ENCODE data around the gene PRDM11. TPM values are rescaled to one million over a fixed set of nuclear protein-coding genes. Genes with fewer than 3 reads are reported as not detected.

The PRDM11 gene
- total and polyA plus RNA-seq, 2 of the 8 experiments (the other 6 are each of a cell fraction or from before 2014, with no cell fraction given): 3.6 to 11.7 TPM

- ChIA-PET CTCF (ENCODE audit: partially characterized antibody) (interaction anchor here (1.0 to 1.1 kb wide), 2 partner anchors 9 to 153 kb away, joined by 3 read pairs; no protein-coding TSS in a partner anchor), POLR2A (ENCODE audit: partially characterized antibody) (no interaction called here)
- H3K14ac ChIP-seq (ENCODE audit: insufficient read length): no peak overlapping the region
- H3K79me2 ChIP-seq (ENCODE audit: control insufficient read depth in 1 of 2, insufficient read depth in 2 of 2, low read length in 2 of 2): no peaks in the 10 kb centered on the region
- H2BK120ac ChIP-seq (replicated peaks; ENCODE audit: low read depth, low read length): no peak overlapping the region
- 77% methylated on average over 7 of the region's 7 CpGs; no CpG with 5 or more reads in 1 of the 2 experiments for WGBS, 2 experiments (ENCODE audit: extremely low coverage in 1 of 2, insufficient coverage in 1 of 2, insufficient read length in 1 of 2, insufficient replicate concordance in 2 of 2, low coverage in 1 of 2, low lambda C conversion rate in 2 of 2, missing lambda C conversion rate in 1 of 2)
- H2AK5ac ChIP-seq (ENCODE audit: low read depth, low read length): no peak overlapping the region
- H3K56ac ChIP-seq (replicated peaks; ENCODE audit: insufficient read length, low read depth, low read length): no peak overlapping the region
- H2BK20ac ChIP-seq (ENCODE audit: low read length): no peak overlapping the region
- no peaks in the 10 kb centered on the region; the same call in 1 of the 2 replicates for H3K79me1 ChIP-seq (ENCODE audit: low read depth, low read length)
- no peak overlapping the region for H3K27ac ChIP-seq (ENCODE audit: low read depth, low read length)
- no peaks in the 10 kb centered on the region for H4K20me1 ChIP-seq (replicated peaks in 1 of 2; ENCODE audit: control insufficient read depth in 1 of 2, insufficient read depth in 2 of 2, low read length in 2 of 2)
- H3K4me3 ChIP-seq (ENCODE audit: extremely low read depth in 1 of 4, insufficient read depth in 2 of 4, low read depth in 3 of 4, low read length in 4 of 4): no peak overlapping the region
- peaks cover 5% of the 10 kb centered on the region; the same call in 1 of the 2 replicates for H3K23me2 ChIP-seq (ENCODE audit: low read depth, low read length)
- H3K23ac ChIP-seq (ENCODE audit: insufficient read length): no peak overlapping the region
- no peak overlapping the region for H2BK15ac ChIP-seq (ENCODE audit: low read length)
- no peak overlapping the region for H2BK12ac ChIP-seq (ENCODE audit: low read depth, low read length)
- H3K18ac ChIP-seq (ENCODE audit: extremely low read depth, low read length): no peak overlapping the region
- no peaks in the 10 kb centered on the region for H3K9me3 ChIP-seq (ENCODE audit: insufficient read depth in 2 of 2, low read depth in 1 of 2, low read length in 1 of 2)
- no peak overlapping the region for H4K91ac ChIP-seq (replicated peaks; ENCODE audit: insufficient read length, low read length)
- peaks cover 0 to 17% (median 11%) of the 10 kb centered on the region in 4 experiments; a peak in 6 of 7 replicates for H3K4me1 ChIP-seq (replicated peaks in 1 of 4; ENCODE audit: control insufficient read depth in 3 of 4, insufficient read depth in 4 of 4, low read length in 3 of 4)
- H3K9ac ChIP-seq (replicated peaks in 1 of 4; ENCODE audit: extremely low read depth in 1 of 4, low read depth in 3 of 4, low read length in 3 of 4): no peak overlapping the region
- no peaks in the 10 kb centered on the region for H3K27me3 ChIP-seq (replicated peaks in 1 of 4; ENCODE audit: control insufficient read depth in 3 of 4, extremely low read depth in 1 of 4, insufficient read depth in 3 of 4, low read length in 3 of 4)
- H2AFZ ChIP-seq (ENCODE audit: low read length): no peak overlapping the region
- H4K5ac ChIP-seq (ENCODE audit: insufficient read length, low read depth, low read length): no peak overlapping the region
- H3K4me2 ChIP-seq (ENCODE audit: insufficient read depth in 1 of 2, low read depth in 2 of 2, low read length in 2 of 2): no peak overlapping the region
- H4K8ac ChIP-seq (ENCODE audit: extremely low read depth, insufficient read depth, low read length): no peak overlapping the region
- FAIRE-seq (no peak), DNase-seq (ENCODE audit: low read depth in 1 of 2, low spot score in 2 of 2) (no peak)
- no peak overlapping the region for H3K4ac ChIP-seq (replicated peaks; ENCODE audit: insufficient read length, low read depth, low read length)
- no peak overlapping the region for H2BK5ac ChIP-seq (ENCODE audit: low read depth, low read length)
- no peaks in the 10 kb centered on the region; a peak in 1 of 8 replicates for H3K36me3 ChIP-seq (ENCODE audit: control insufficient read depth in 2 of 4, insufficient read depth in 4 of 4, low read length in 3 of 4)
- TF ChIP-seq SP1 (IDR thresholded peaks at IDR 0.05; ENCODE audit: low read depth, low read length) (no peak), SIX5 (IDR thresholded peaks at IDR 0.05; ENCODE audit: low read depth, low read length) (no peak), SIRT6 (IDR thresholded peaks at IDR 0.05; ENCODE audit: low read length) (no peak), CBX5 (IDR thresholded peaks at IDR 0.05; ENCODE audit: low read depth, low read length) (no peak), USF2 (IDR thresholded peaks at IDR 0.05; ENCODE audit: low read length) (no peak), CTCF (IDR thresholded peaks at IDR 0.05; ENCODE audit: control extremely low read depth in 1 of 3, insufficient read depth in 1 of 3, low read depth in 1 of 3, low read length in 3 of 3) (no peak), CHD2 (IDR thresholded peaks at IDR 0.05; ENCODE audit: low read length) (no peak), CTBP2 (IDR thresholded peaks at IDR 0.05; ENCODE audit: borderline replicate concordance, insufficient read depth, insufficient read length, low read length) (no peak), FOSL1 (IDR thresholded peaks at IDR 0.05; ENCODE audit: insufficient read depth, low read depth, low read length) (no peak), JUND (IDR thresholded peaks at IDR 0.05; ENCODE audit: low read length) (no peak), KDM1A (IDR thresholded peaks at IDR 0.05; ENCODE audit: borderline replicate concordance, low read length) (no peak)
These were observed 31.8 kb downstream of the PRDM11 start for GRCh38 chr11:45178223-45178622.

Measured in H1 (cell line).